ENCODE measurements around the gene CRY1.

DNA sequence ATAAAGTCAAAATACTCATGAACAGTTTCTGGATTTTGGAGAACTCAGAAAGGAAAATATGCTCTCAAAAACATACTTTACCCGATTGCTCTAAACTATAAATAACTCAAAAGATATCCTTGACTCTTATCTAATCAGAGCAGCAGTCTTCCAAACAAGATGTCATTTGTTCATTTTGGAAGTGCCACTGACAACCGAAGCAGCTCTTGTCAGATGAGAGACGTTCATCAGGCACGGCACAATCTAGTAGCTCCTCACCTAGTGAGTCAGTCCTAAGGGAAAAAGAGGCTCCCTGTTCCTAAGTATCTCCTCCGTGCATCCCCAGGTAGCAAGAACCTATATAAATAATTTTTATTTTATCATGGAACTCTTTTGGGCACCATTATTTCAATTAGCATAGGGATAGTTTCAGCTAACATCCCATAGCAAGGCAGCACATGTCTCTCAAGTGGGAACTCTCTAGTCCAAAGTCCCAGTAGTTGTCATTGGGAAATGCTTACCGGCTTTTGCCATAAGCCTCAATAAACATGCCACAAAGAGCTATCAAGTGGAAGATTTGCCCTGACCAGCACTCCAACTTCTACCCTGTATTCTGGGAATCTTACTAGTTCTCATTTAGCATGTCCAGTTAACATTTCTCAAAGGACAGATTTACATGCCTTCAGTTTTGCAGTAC, 151.7 kb downstream of the CRY1 start:
- TF ChIP-seq, protein P1, sequence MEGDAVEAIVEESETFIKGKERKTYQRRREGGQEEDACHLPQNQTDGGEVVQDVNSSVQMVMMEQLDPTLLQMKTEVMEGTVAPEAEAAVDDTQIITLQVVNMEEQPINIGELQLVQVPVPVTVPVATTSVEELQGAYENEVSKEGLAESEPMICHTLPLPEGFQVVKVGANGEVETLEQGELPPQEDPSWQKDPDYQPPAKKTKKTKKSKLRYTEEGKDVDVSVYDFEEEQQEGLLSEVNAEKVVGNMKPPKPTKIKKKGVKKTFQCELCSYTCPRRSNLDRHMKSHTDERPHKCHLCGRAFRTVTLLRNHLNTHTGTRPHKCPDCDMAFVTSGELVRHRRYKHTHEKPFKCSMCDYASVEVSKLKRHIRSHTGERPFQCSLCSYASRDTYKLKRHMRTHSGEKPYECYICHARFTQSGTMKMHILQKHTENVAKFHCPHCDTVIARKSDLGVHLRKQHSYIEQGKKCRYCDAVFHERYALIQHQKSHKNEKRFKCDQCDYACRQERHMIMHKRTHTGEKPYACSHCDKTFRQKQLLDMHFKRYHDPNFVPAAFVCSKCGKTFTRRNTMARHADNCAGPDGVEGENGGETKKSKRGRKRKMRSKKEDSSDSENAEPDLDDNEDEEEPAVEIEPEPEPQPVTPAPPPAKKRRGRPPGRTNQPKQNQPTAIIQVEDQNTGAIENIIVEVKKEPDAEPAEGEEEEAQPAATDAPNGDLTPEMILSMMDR (IDR thresholded peaks at IDR 0.05; ENCODE audit: low read depth, low read length) = no peak
- TF ChIP-seq MAX (IDR thresholded peaks at IDR 0.05; ENCODE audit: low read depth, low read length) = no peak

All from NB4 (cell line).